Measurements from ENCODE around the gene TTC3.
"Not testable (repeated sequence)": the region's sequence is repeated elsewhere in the genome, so short reads cannot be mapped to it uniquely, and the experiment has no call there.

Gene TTC3

DNA sequence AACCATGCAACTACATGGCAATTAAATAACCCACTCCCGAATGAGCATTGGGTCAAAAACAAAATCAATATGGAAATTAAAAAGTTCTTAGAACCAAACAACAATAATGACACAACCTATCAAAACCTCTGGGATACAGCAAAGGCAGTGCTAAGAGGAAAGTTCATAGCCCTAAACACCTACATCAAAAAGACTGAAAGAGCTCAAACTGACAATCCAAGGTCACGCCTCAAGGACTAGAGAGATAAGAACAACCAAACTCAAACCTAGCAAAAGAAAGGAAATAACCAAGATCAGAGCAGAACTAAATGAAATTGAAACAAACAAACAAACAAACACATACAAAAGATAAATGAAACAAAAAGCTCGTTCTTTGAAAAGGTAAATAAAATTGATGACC lies 23.3 kb upstream of the TTC3 start:
- DNase-seq (ENCODE audit: low read depth in 1 of 2, low spot score in 1 of 2); H3K4me3 ChIP-seq (replicated peaks; ENCODE audit: insufficient read depth, low read length); H3K27me3 ChIP-seq (ENCODE audit: insufficient read depth, poor library complexity, severe bottlenecking); H3K27ac ChIP-seq (replicated peaks): not testable (repeated sequence)

GRCh38 chr21:37055271-37055855 lies 17.7 kb upstream of the TTC3 start:
- no peaks in the 10 kb centered on the region for H3K27me3 ChIP-seq (ENCODE audit: insufficient read depth, poor library complexity, severe bottlenecking)
- DNase-seq (ENCODE audit: low read depth in 1 of 2, low spot score in 1 of 2) = no peak
- TF ChIP-seq, protein P1, sequence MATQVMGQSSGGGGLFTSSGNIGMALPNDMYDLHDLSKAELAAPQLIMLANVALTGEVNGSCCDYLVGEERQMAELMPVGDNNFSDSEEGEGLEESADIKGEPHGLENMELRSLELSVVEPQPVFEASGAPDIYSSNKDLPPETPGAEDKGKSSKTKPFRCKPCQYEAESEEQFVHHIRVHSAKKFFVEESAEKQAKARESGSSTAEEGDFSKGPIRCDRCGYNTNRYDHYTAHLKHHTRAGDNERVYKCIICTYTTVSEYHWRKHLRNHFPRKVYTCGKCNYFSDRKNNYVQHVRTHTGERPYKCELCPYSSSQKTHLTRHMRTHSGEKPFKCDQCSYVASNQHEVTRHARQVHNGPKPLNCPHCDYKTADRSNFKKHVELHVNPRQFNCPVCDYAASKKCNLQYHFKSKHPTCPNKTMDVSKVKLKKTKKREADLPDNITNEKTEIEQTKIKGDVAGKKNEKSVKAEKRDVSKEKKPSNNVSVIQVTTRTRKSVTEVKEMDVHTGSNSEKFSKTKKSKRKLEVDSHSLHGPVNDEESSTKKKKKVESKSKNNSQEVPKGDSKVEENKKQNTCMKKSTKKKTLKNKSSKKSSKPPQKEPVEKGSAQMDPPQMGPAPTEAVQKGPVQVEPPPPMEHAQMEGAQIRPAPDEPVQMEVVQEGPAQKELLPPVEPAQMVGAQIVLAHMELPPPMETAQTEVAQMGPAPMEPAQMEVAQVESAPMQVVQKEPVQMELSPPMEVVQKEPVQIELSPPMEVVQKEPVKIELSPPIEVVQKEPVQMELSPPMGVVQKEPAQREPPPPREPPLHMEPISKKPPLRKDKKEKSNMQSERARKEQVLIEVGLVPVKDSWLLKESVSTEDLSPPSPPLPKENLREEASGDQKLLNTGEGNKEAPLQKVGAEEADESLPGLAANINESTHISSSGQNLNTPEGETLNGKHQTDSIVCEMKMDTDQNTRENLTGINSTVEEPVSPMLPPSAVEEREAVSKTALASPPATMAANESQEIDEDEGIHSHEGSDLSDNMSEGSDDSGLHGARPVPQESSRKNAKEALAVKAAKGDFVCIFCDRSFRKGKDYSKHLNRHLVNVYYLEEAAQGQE (IDR thresholded peaks at IDR 0.05; ENCODE audit: insufficient replicate concordance, low read depth) = no peak
- TF ChIP-seq GABPA (IDR thresholded peaks at IDR 0.05; ENCODE audit: low read depth) (no peak), POLR2AphosphoS5 (IDR thresholded peaks at IDR 0.05; ENCODE audit: low read depth) (no peak), SPI1 (IDR thresholded peaks at IDR 0.05; ENCODE audit: borderline replicate concordance, low read depth) (no peak)
- TF ChIP-seq, protein P2, sequence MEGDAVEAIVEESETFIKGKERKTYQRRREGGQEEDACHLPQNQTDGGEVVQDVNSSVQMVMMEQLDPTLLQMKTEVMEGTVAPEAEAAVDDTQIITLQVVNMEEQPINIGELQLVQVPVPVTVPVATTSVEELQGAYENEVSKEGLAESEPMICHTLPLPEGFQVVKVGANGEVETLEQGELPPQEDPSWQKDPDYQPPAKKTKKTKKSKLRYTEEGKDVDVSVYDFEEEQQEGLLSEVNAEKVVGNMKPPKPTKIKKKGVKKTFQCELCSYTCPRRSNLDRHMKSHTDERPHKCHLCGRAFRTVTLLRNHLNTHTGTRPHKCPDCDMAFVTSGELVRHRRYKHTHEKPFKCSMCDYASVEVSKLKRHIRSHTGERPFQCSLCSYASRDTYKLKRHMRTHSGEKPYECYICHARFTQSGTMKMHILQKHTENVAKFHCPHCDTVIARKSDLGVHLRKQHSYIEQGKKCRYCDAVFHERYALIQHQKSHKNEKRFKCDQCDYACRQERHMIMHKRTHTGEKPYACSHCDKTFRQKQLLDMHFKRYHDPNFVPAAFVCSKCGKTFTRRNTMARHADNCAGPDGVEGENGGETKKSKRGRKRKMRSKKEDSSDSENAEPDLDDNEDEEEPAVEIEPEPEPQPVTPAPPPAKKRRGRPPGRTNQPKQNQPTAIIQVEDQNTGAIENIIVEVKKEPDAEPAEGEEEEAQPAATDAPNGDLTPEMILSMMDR (IDR thresholded peaks at IDR 0.05; ENCODE audit: insufficient read depth, low read length) = no peak
- no peak overlapping the region for H3K27ac ChIP-seq (replicated peaks)
- H3K4me3 ChIP-seq (replicated peaks; ENCODE audit: insufficient read depth, low read length) = no peak overlapping the region

GRCh38 chr21:37057614-37058013 lies 15.4 kb upstream of the TTC3 start:
- Histone ChIP-seq H3K27ac (replicated peaks) (no peak overlapping the region), H3K4me3 (replicated peaks; ENCODE audit: insufficient read depth, low read length) (no peak overlapping the region), H3K27me3 (ENCODE audit: insufficient read depth, poor library complexity, severe bottlenecking) (no peaks in the 10 kb centered on the region)
- no peak for DNase-seq (ENCODE audit: low read depth in 1 of 2, low spot score in 1 of 2)
- TF ChIP-seq SPI1 (IDR thresholded peaks at IDR 0.05; ENCODE audit: borderline replicate concordance, low read depth) (no peak), POLR2AphosphoS5 (IDR thresholded peaks at IDR 0.05; ENCODE audit: low read depth) (no peak), GABPA (IDR thresholded peaks at IDR 0.05; ENCODE audit: low read depth) (no peak)
- TF ChIP-seq, protein P1 (IDR thresholded peaks at IDR 0.05; ENCODE audit: insufficient replicate concordance, low read depth) = no peak
- TF ChIP-seq, protein P2 (IDR thresholded peaks at IDR 0.05; ENCODE audit: insufficient read depth, low read length) = no peak

GRCh38 chr21:37058261-37058660 lies 14.8 kb upstream of the TTC3 start:
- Histone ChIP-seq H3K27ac (replicated peaks) (no peak overlapping the region), H3K4me3 (replicated peaks; ENCODE audit: insufficient read depth, low read length) (no peak overlapping the region), H3K27me3 (ENCODE audit: insufficient read depth, poor library complexity, severe bottlenecking) (no peaks in the 10 kb centered on the region)
- DNase-seq (ENCODE audit: low read depth in 1 of 2, low spot score in 1 of 2) = peak in 1 of 2 experiments; percentile 42
- no peak for TF ChIP-seq SPI1 (IDR thresholded peaks at IDR 0.05; ENCODE audit: borderline replicate concordance, low read depth)
- TF ChIP-seq, protein P2 (IDR thresholded peaks at IDR 0.05; ENCODE audit: insufficient read depth, low read length) = no peak
- no peak for TF ChIP-seq GABPA (IDR thresholded peaks at IDR 0.05; ENCODE audit: low read depth)
- TF ChIP-seq, protein P1 (IDR thresholded peaks at IDR 0.05; ENCODE audit: insufficient replicate concordance, low read depth) = no peak
- no peak for TF ChIP-seq POLR2AphosphoS5 (IDR thresholded peaks at IDR 0.05; ENCODE audit: low read depth)

Data from HL-60 (cell line).